PC-3 (cell line): Measurements from ENCODE around the gene SLC43A1.

Experiments
- CTCF ChIP-seq: fragments of 300-600 bp; sonication (generic); conservative IDR thresholded peaks from 2 replicates; pipeline ENCODE4 v1.5.1; 2017; ENCODE audit warnings: antibody characterized with exemption, low read depth, mild to moderate bottlenecking, low read length
- EZH2 ChIP-seq: fragments of 300-600 bp; sonication (generic); IDR thresholded peaks from one replicate; pipeline ENCODE4 v1.6.1; 2017; ENCODE audit warnings: antibody characterized with exemption, mild to moderate bottlenecking, low read length; ENCODE audit not compliant: unreplicated experiment

DNA sequence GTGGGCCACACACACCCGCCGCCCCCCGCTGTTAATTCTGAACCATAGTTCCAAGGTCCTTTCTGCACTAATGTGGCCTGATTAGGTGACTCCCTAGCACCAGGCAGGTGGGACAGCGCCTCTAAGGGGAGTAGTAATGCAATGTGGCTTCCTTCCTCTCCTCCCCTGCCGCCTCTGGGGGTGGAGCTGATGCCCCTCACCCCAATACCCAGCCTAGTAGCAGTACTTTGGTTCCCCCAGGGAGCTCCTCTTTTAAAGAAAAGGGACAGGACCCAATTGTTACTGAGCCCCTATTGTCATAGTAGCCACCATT lies 40.7 kb downstream of the SLC43A1 start:
- no peak for TF ChIP-seq CTCF
- TF ChIP-seq EZH2: no peak
